GM23338 (cell line): ENCODE measurements around the gene SSB.

ENCODE experiments used
- EZH2 ChIP-seq: fragments of 200-600 bp; sonication (generic); IDR thresholded peaks from one replicate; pipeline ENCODE4 v1.8.0; 2017; ENCODE audit warnings: antibody characterized with exemption, mild to moderate bottlenecking, low read depth; ENCODE audit not compliant: unreplicated experiment
- POLR2AphosphoS5 ChIP-seq: IDR thresholded peaks from 2 replicates; pipeline ENCODE4 v1.6.1; 2016; ENCODE audit warnings: antibody characterized with exemption, low read depth
- TF ChIP-seq, protein P1 (sequence below), 2 experiments: fragments of 200-600 bp in 1 of 2; sonication (generic) in 1 of 2; conservative IDR thresholded peaks; 2 replicates each; pipeline versions ENCODE4 v1.5.1 to v1.6.1; 2016 to 2017; ENCODE audit warnings: antibody characterized with exemption in 2 of 2, low read depth in 2 of 2, mild to moderate bottlenecking in 2 of 2, moderate library complexity in 1 of 2

DNA sequence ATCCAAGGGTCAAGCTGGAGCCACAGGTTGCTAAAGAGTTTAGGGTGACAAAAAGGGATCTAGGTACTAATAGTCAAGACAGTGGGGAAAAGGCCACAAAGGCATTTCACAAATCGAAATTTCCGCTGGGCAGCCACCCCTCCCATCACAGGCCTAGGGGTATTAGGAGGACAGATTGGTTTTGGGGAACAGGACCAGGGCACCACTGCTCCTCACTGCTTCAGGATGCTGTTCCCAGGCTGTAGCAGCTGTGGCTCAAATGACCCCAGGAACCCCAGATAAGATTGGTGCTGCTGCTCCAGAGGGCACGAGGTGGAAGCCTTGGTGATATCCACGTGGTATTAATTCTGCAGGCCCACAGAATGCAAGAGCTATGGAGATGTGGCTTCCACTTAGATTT, 42.3 kb upstream of the SSB start:
- TF ChIP-seq, protein P1, sequence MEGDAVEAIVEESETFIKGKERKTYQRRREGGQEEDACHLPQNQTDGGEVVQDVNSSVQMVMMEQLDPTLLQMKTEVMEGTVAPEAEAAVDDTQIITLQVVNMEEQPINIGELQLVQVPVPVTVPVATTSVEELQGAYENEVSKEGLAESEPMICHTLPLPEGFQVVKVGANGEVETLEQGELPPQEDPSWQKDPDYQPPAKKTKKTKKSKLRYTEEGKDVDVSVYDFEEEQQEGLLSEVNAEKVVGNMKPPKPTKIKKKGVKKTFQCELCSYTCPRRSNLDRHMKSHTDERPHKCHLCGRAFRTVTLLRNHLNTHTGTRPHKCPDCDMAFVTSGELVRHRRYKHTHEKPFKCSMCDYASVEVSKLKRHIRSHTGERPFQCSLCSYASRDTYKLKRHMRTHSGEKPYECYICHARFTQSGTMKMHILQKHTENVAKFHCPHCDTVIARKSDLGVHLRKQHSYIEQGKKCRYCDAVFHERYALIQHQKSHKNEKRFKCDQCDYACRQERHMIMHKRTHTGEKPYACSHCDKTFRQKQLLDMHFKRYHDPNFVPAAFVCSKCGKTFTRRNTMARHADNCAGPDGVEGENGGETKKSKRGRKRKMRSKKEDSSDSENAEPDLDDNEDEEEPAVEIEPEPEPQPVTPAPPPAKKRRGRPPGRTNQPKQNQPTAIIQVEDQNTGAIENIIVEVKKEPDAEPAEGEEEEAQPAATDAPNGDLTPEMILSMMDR (conservative IDR thresholded peaks at IDR 0.05; ENCODE audit: low read depth in 2 of 2), result no peak
- TF ChIP-seq EZH2 (no peak), POLR2AphosphoS5 (no peak)
